ENCODE data around the gene ALOX15. TPM values are rescaled to one million over a fixed set of nuclear protein-coding genes. Genes with fewer than 3 reads are reported as not detected.
"Not testable (repeated sequence)": the region's sequence is repeated elsewhere in the genome, so short reads cannot be mapped to it uniquely, and the experiment has no call there.

Gene ALOX15
- total RNA-seq, 4 donors from 2014 or later: not detected

DNA sequence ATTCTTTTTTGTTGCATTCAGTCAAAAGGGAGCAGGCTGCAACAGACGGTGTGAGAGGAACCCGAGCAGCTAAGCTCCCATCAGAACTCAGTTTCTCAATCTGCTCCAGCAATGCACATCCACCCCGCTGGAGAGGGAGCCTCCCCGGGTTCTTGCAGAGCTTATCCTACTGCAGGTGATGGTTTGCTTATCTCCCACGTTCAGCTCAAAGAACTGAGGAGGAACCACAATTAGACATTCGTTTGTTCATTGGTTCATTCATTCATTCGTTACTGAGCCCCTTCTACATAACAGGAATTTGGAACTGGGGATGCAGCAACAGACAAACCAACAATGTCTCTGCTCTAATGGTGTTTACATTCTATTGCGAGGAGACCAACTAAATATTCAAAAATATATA, 22.2 kb upstream of the ALOX15 start:
- H3K27me3 ChIP-seq: no peaks in the 10 kb centered on the region
- TF ChIP-seq CTCF (IDR thresholded peaks at IDR 0.05): no peak
- TF ChIP-seq POLR2A (IDR thresholded peaks at IDR 0.05): no peak
- H3K9me3 ChIP-seq: no peaks in the 10 kb centered on the region
- H3K36me3 ChIP-seq: no peaks in the 10 kb centered on the region
- H3K4me1 ChIP-seq: no peaks in the 10 kb centered on the region
- no peak overlapping the region for H3K27ac ChIP-seq
- no peak for DNase-seq
- no peak overlapping the region for H3K4me3 ChIP-seq

- H3K9me3 ChIP-seq: no peaks in the 10 kb centered on the region
- no peaks in the 10 kb centered on the region for H3K36me3 ChIP-seq
- no peaks in the 10 kb centered on the region for H3K4me1 ChIP-seq
- TF ChIP-seq CTCF (IDR thresholded peaks at IDR 0.05) (no peak), POLR2A (IDR thresholded peaks at IDR 0.05) (no peak)
- no peak overlapping the region for H3K4me3 ChIP-seq
- H3K27me3 ChIP-seq: no peaks in the 10 kb centered on the region
- no peak for DNase-seq
- H3K27ac ChIP-seq: no peak overlapping the region
These were observed 17.2 kb upstream of the ALOX15 start for GRCh38 chr17:4658478-4659305.

DNA sequence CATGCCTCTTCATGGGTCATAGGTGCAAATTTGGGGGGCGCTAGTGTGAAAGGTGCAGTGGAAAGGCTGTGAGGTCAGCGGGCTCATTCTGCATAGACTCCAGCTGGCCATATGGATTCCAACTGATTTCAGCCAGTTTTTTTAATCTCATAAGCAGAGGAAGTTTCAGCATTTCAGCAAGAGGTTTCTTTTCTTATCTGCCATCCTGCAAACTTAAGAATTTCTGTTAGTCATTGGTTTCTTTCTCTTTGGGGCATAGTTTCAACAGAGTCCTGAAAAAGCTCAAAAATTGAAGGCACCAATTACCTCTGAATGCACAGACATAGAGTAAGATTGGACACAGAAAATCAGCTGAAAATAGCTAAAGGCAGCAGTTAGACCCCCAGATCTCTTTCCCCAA, 16.2 kb upstream of the ALOX15 start:
- H3K27me3 ChIP-seq: no peaks in the 10 kb centered on the region
- no peaks in the 10 kb centered on the region for H3K4me1 ChIP-seq
- TF ChIP-seq CTCF (IDR thresholded peaks at IDR 0.05) (no peak), POLR2A (IDR thresholded peaks at IDR 0.05) (no peak)
- no peak overlapping the region for H3K27ac ChIP-seq
- H3K36me3 ChIP-seq: no peaks in the 10 kb centered on the region
- DNase-seq: no peak
- H3K9me3 ChIP-seq: no peaks in the 10 kb centered on the region
- no peak overlapping the region for H3K4me3 ChIP-seq

DNA sequence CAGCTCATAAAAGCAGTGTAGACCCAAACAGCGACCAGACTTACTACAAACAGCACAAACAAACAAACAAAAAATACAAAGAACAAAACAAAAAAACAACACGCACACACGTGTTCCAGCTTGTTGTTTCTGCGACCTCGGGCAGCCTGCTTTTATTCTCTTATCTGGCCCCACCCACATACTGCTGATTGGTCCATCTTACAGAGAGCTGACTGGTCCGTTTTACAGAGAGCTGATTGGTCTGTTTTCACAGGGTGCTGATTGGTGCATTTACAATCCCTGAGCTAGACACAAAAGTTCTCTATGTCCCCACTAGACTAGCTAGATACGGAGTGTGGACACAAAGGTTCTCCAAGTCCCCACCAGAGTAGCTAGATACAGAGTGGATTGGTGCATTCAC, 14.5 kb upstream of the ALOX15 start:
- not testable (repeated sequence) for H3K27ac ChIP-seq, H3K4me3 ChIP-seq, DNase-seq, H3K27me3 ChIP-seq, H3K4me1 ChIP-seq, H3K9me3 ChIP-seq, H3K36me3 ChIP-seq

DNA sequence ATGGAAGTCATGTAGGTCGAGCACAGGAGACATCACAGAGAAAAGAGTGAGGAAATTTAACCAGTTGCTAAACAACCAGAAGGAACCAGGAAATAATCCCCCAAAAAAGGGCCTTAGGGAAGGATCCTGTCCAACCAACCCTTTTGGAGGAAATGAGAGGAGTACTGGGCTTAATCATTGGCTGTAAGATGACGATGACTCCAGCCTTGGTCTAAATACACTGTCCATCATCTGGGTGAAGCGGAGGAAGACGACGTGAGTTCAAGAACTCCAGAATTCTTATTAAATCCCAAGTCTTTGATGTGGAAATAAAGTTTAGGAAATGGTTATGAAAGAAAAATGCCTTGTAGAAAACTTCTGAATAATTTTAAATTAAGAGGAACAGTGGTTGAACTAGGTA, 11.5 kb upstream of the ALOX15 start:
- TF ChIP-seq CTCF (IDR thresholded peaks at IDR 0.05): no peak

GRCh38 chr17:4648741-4649140, 7.3 kb upstream of the ALOX15 start:
- DNase-seq: peak in 1 of 3 donors; percentile 68
- TF ChIP-seq CTCF (IDR thresholded peaks at IDR 0.05): no peak
- no peak for TF ChIP-seq POLR2A (IDR thresholded peaks at IDR 0.05)
- H3K4me1 ChIP-seq: peaks cover 0 to 4% (median 0%) of the 10 kb centered on the region in 4 donors
- H3K9me3 ChIP-seq: no peaks in the 10 kb centered on the region
- H3K27ac ChIP-seq: no peak overlapping the region
- H3K36me3 ChIP-seq: no peaks in the 10 kb centered on the region
- H3K4me3 ChIP-seq: no peak overlapping the region
- no peaks in the 10 kb centered on the region for H3K27me3 ChIP-seq

More for the DNA sequence above, 11.5 kb upstream of the ALOX15 start:
- Histone ChIP-seq H3K9me3 (no peaks in the 10 kb centered on the region), H3K27me3 (no peaks in the 10 kb centered on the region), H3K36me3 (no peaks in the 10 kb centered on the region), H3K4me3 (no peak overlapping the region), H3K27ac (no peak overlapping the region), H3K4me1 (no peaks in the 10 kb centered on the region)
- no peak for DNase-seq
